GM12872 (cell line): ENCODE data around the gene MAT2B.

ENCODE experiments used
- CTCF ChIP-seq: IDR thresholded peaks from 3 replicates; pipeline ENCODE4 v1.5.1; 2011; ENCODE audit warnings: low read depth, mild to moderate bottlenecking, low read length, moderate library complexity; ENCODE audit not compliant: insufficient read depth

Gene MAT2B

DNA sequence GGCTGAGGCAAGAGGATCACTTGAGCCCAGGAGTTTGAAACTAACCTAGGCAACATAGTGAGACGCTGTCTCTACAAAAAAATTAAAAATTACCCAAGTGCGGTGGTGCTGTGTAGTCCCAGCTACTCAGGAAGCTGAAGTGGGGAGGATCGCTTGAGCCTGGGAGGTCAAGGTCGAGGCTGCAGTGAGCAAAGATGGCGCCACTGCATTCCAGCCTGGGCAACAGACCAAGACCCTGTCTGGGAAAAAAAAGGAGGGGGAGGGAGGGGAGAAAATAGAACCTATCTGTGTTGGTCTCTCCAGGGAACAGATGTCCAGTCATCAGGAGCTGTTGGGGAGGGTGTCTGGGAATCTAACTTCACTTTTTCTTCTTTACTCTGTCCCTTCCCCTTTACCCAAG is 24.3 kb downstream of the MAT2B start:
- no peak for TF ChIP-seq CTCF

DNA sequence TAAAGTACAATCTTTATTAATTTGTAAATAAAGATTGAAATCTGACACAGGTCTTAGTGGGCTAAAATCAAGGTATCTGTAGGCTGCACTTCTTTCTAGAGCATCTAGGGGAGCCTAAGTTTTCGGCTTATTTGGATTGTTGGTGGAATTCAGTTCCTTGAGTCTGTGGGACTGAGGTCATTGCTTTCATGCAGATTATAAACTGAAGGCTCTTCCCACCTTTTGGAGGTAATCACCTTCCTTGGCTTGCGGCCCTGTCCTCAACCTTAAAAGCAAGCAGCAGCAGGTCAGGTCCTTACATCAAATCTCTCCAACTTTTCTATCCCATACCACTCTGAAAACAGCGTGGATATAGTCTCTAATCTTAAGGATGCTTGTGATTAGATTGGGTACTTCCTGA is 25.9 kb downstream of the MAT2B start:
- TF ChIP-seq CTCF: no peak

GRCh38 chr5:163532171-163533084 is 27.0 kb downstream of the MAT2B start:
- TF ChIP-seq CTCF: no peak

GRCh38 chr5:163533223-163533622 is 27.8 kb downstream of the MAT2B start:
- no peak for TF ChIP-seq CTCF

- TF ChIP-seq CTCF: no peak
Observed at GRCh38 chr5:163534492-163535094, 29.2 kb downstream of the MAT2B start.

DNA sequence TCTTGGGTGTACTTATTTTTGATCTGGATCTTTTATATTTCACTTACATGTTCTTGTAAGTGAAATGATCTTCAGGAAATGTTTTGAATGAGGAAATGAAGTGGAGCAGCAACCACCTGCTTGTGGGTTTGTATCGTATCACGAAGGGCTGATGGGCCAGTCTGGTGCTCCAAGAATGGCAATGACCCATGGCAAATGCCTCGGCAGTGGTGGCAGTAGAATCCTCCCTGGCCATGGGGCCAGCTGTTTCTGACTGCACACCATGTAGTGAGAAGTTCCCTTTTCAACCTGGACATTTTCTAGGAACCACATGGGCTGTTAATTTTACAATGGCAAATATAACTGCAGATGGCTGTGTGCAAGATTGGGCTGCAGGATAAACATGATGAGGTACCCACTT is 29.9 kb downstream of the MAT2B start:
- no peak for TF ChIP-seq CTCF

- no peak for TF ChIP-seq CTCF
Observed at GRCh38 chr5:163540696-163541095, 35.3 kb downstream of the MAT2B start.
